Kidney epithelial cell (primary cell): ENCODE measurements around the gene IRX2. TPM values are rescaled to one million over a fixed set of nuclear protein-coding genes. Genes with fewer than 3 reads are reported as not detected.

Source experiments
- DNase-seq: peaks from one replicate; pipeline ENCODE4 v3.0.0-alpha.2; 2010; ENCODE audit warnings: low read depth
- H3K27me3 ChIP-seq: 2 replicates; pipeline ENCODE4 v1.6.0; 2011; ENCODE audit warnings: low read length; ENCODE audit not compliant: control insufficient read depth, insufficient read depth
- H3K36me3 ChIP-seq: 2 replicates; pipeline ENCODE4 v1.5.1; 2011; ENCODE audit warnings: low read length; ENCODE audit not compliant: control insufficient read depth, insufficient read depth
- H3K4me3 ChIP-seq: 2 replicates; pipeline ENCODE4 v1.5.1; 2011; ENCODE audit warnings: low read depth, mild to moderate bottlenecking, control low read depth, low read length
- CTCF ChIP-seq: IDR thresholded peaks from 2 replicates; pipeline ENCODE4 v1.5.1; 2011; ENCODE audit warnings: mild to moderate bottlenecking, moderate library complexity, low read length, control low read depth, inconsistent platforms; ENCODE audit not compliant: insufficient read depth, poor library complexity, severe bottlenecking
- total RNA-seq: library from RNA; depleted of rRNA; stranded (reverse); fragments of >200 nt; gene quantifications from 2 replicates; pipeline ENCODE4 v1.2.3, GENCODE V29; 2015

IRX2 gene
- total RNA-seq, 1 donor from 2014 or later, result 2.8 TPM

- DNase-seq, result no peak
- no peaks in the 10 kb centered on the region for H3K36me3 ChIP-seq
- H3K27me3 ChIP-seq, result peaks cover 42% of the 10 kb centered on the region
- TF ChIP-seq CTCF, result no peak
- H3K4me3 ChIP-seq, result no peak overlapping the region
Measured at GRCh38 chr5:2737273-2738155, 14.0 kb downstream of the IRX2 start.

GRCh38 chr5:2736872-2737271 lies 14.6 kb downstream of the IRX2 start:
- H3K4me3 ChIP-seq, result no peak overlapping the region
- DNase-seq, result no peak
- H3K27me3 ChIP-seq, result peaks cover 41% of the 10 kb centered on the region
- TF ChIP-seq CTCF, result no peak
- H3K36me3 ChIP-seq, result no peaks in the 10 kb centered on the region

GRCh38 chr5:2735996-2736395 lies 15.5 kb downstream of the IRX2 start:
- no peak for DNase-seq
- Histone ChIP-seq H3K36me3 (no peaks in the 10 kb centered on the region), H3K27me3 (peaks cover 38% of the 10 kb centered on the region), H3K4me3 (no peak overlapping the region)
- no peak for TF ChIP-seq CTCF

GRCh38 chr5:2732850-2733249 lies 18.6 kb downstream of the IRX2 start:
- Histone ChIP-seq H3K27me3 (peaks cover 6% of the 10 kb centered on the region), H3K36me3 (no peaks in the 10 kb centered on the region), H3K4me3 (no peak overlapping the region)
- no peak for TF ChIP-seq CTCF
- DNase-seq, result no peak

- no peak for DNase-seq
- TF ChIP-seq CTCF, result no peak
- H3K27me3 ChIP-seq, result peaks cover 11% of the 10 kb centered on the region
Measured at GRCh38 chr5:2732004-2732403, 19.5 kb downstream of the IRX2 start.

GRCh38 chr5:2729189-2729588 lies 22.3 kb downstream of the IRX2 start:
- DNase-seq, result no peak
- Histone ChIP-seq H3K27me3 (peaks cover 10% of the 10 kb centered on the region), H3K4me3 (no peak overlapping the region), H3K36me3 (no peaks in the 10 kb centered on the region)
- no peak for TF ChIP-seq CTCF

More at GRCh38 chr5:2732004-2732403, 19.5 kb downstream of the IRX2 start:
- H3K4me3 ChIP-seq, result no peak overlapping the region
- H3K36me3 ChIP-seq, result no peaks in the 10 kb centered on the region
